H1 (cell line): ENCODE results near the gene SLC25A21. TPM values are rescaled to one million over a fixed set of nuclear protein-coding genes. Genes with fewer than 3 reads are reported as not detected.

Source experiments
- SP4 ChIP-seq: IDR thresholded peaks from 2 replicates; pipeline ENCODE4 v1.6.1; 2012; ENCODE audit warnings: low read length, inconsistent platforms
- polyA plus RNA-seq, 7 experiments: library from polyadenylated mRNA; depleted of rRNA in 3 of 7; stranded (reverse) in 5 of 7; unstranded in 2 of 7; fragments of >200 nt in 5 of 7; fragments of 200-250 nt in 2 of 7; gene quantifications; 1 replicate in 5 of 7; 2 replicates in 1 of 7; 4 replicates in 1 of 7; pipeline versions ENCODE4 v1.2.1 to v1.2.3, GENCODE V29; 2011 to 2013; ENCODE audit warnings: missing spikeins in 2 of 7, mixed read lengths in 2 of 7
- total RNA-seq: library from RNA; stranded (reverse); fragmentation: NEBNext Ultra II Directional; extraction: Animal tissue kit (Norgen Biotek cat#: 25700); gene quantifications from 2 replicates; pipeline ENCODE4 v1.2.1, GENCODE V29; 2021

Gene SLC25A21
- total and polyA plus RNA-seq, 2 of the 8 experiments (the other 6 are each of a cell fraction or from before 2014, with no cell fraction given): 6.9 to 15.7 TPM

- TF ChIP-seq SP4: no peak
Observed at GRCh38 chr14:36675581-36675980, 496.8 kb downstream of the SLC25A21 start (continued).
